IMR-90 (cell line): ENCODE data around the gene GPR135.

Experiments
- CEBPB ChIP-seq: IDR thresholded peaks from 2 replicates; pipeline ENCODE4 v1.6.1; 2012; ENCODE audit warnings: low read depth, low read length, improper control_type of control experiment
- CTCF ChIP-seq: conservative IDR thresholded peaks from 2 replicates; pipeline ENCODE4 v1.5.1; 2012; ENCODE audit warnings: mild to moderate bottlenecking, low read depth, low read length, improper control_type of control experiment
- ELK1 ChIP-seq: fragments of 150-350 bp; IDR thresholded peaks from 2 replicates; pipeline ENCODE4 v1.6.1; 2016; ENCODE audit warnings: low read depth, mild to moderate bottlenecking, low read length, moderate library complexity, borderline replicate concordance
- MAFK ChIP-seq: IDR thresholded peaks from 2 replicates; pipeline ENCODE4 v1.6.1; 2012; ENCODE audit warnings: low read depth, low read length, improper control_type of control experiment
- MAZ ChIP-seq: IDR thresholded peaks from 2 replicates; pipeline ENCODE4 v1.6.1; 2012; ENCODE audit warnings: low read depth, mild to moderate bottlenecking, low read length, improper control_type of control experiment, moderate library complexity, borderline replicate concordance
- MXI1 ChIP-seq: IDR thresholded peaks from 2 replicates; pipeline ENCODE4 v1.6.1; 2012; ENCODE audit warnings: low read depth, mild to moderate bottlenecking, low read length, moderate library complexity, borderline replicate concordance
- POLR2A ChIP-seq: IDR thresholded peaks from 2 replicates; pipeline ENCODE4 v1.6.1; 2012; ENCODE audit warnings: mild to moderate bottlenecking, low read depth, low read length
- RAD21 ChIP-seq: IDR thresholded peaks from 2 replicates; pipeline ENCODE4 v1.6.1; 2012; ENCODE audit warnings: low read length, improper control_type of control experiment
- RCOR1 ChIP-seq: IDR thresholded peaks from 2 replicates; pipeline ENCODE4 v1.6.1; 2012; ENCODE audit warnings: mild to moderate bottlenecking, low read length, improper control_type of control experiment; ENCODE audit not compliant: insufficient replicate concordance
- RFX5 ChIP-seq: IDR thresholded peaks from 2 replicates; pipeline ENCODE4 v1.8.0; 2012; ENCODE audit warnings: low read depth, mild to moderate bottlenecking, low read length, moderate library complexity
- SMC3 ChIP-seq: fragments of 150-350 bp; IDR thresholded peaks from 2 replicates; pipeline ENCODE4 v1.6.1; 2016; ENCODE audit warnings: low read depth, mild to moderate bottlenecking, antibody characterized with exemption, low read length, moderate library complexity
- USF2 ChIP-seq: fragments of 150-350 bp; IDR thresholded peaks from 2 replicates; pipeline ENCODE4 v1.6.1; 2017; ENCODE audit warnings: mild to moderate bottlenecking, antibody characterized with exemption, low read length, low read depth

GRCh38 chr14:59510966-59511365, 45.8 kb upstream of the GPR135 start:
- TF ChIP-seq ELK1 (no peak), MAZ (no peak), CTCF (no peak), MXI1 (no peak), MAFK (no peak), RAD21 (no peak), POLR2A (no peak), USF2 (no peak), SMC3 (no peak), RFX5 (no peak), CEBPB (no peak), RCOR1 (no peak)
